ENCODE data around the gene AXL. TPM values are rescaled to one million over a fixed set of nuclear protein-coding genes. Genes with fewer than 3 reads are reported as not detected.
"Not testable (repeated sequence)": the region's sequence is repeated elsewhere in the genome, so short reads cannot be mapped to it uniquely, and the experiment has no call there.

AXL gene
- total RNA-seq, 2 experiments from 2014 or later: 0.17 to 0.31 TPM

GRCh38 chr19:41193430-41194156, 25.4 kb upstream of the AXL start:
- intact Hi-C loops (cut with micrococcal nuclease): no loop called here
- ChIA-PET POLR2A (no interaction called here), CTCF (interaction anchor here (0.6 to 0.7 kb wide), 2 partner anchors 49 to 219 kb away, joined by 3 to 4 read pairs; no protein-coding TSS in a partner anchor)
- Mint-ChIP-seq H3K4me3 (peak overlapping the region; percentile 58), H3K9me3 (no peaks in the 10 kb centered on the region), H3K4me1 (ENCODE audit: low read depth) (peaks cover 14% of the 10 kb centered on the region), H3K27ac (no peak overlapping the region), H3K36me3 (no peaks in the 10 kb centered on the region), H3K27me3 (peaks cover 30% of the 10 kb centered on the region)
- DNase-seq: no peak

- intact Hi-C loops (cut with micrococcal nuclease): no loop called here
- H3K27me3 Mint-ChIP-seq: peaks cover 32% of the 10 kb centered on the region
- no peaks in the 10 kb centered on the region for H3K36me3 Mint-ChIP-seq
- POLR2A ChIA-PET: no interaction called here
- H3K4me1 Mint-ChIP-seq (ENCODE audit: low read depth): peaks cover 14% of the 10 kb centered on the region
- DNase-seq: no peak
- H3K4me3 Mint-ChIP-seq: no peak overlapping the region
- CTCF ChIA-PET: interaction anchor here (0.6 kb wide), 1 partner anchor 220 kb away, joined by 4 read pairs; no protein-coding TSS in a partner anchor
- no peak overlapping the region for H3K27ac Mint-ChIP-seq
- no peaks in the 10 kb centered on the region for H3K9me3 Mint-ChIP-seq
Measured at GRCh38 chr19:41194157-41194552, 24.9 kb upstream of the AXL start.

GRCh38 chr19:41195675-41196497, 23.1 kb upstream of the AXL start:
- ChIA-PET POLR2A (no interaction called here), CTCF (no interaction called here)
- Mint-ChIP-seq H3K9me3 (no peaks in the 10 kb centered on the region), H3K27me3 (peaks cover 23% of the 10 kb centered on the region), H3K27ac (no peak overlapping the region), H3K4me1 (ENCODE audit: low read depth) (peaks cover 21% of the 10 kb centered on the region), H3K36me3 (no peaks in the 10 kb centered on the region), H3K4me3 (no peak overlapping the region)
- intact Hi-C loops (cut with micrococcal nuclease): no loop called here
- no peak for DNase-seq

DNA sequence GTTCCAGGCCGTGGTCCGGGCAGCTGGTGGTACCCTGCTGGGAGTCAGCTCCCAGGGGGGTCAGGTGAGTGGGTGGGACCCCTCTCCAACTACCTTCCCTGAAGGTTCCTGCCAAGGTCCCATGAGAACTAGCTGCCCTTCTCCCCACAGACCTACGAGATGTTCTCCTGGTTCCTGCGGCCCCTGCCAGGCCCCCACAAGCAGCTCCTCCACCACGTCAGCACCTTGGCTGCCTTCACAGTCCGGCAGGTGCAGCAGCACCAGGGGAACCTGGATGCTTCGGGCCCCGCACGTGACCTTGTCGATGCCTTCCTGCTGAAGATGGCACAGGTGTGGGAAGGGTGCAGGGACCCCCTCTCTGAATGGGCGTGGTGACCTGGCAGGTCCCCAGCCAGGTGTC, 20.5 kb upstream of the AXL start:
- no peak overlapping the region for H3K27ac Mint-ChIP-seq
- CTCF ChIA-PET: interaction anchor here (0.9 kb wide), 1 partner anchor 64 kb away, joined by 3 read pairs; no protein-coding TSS in a partner anchor
- H3K9me3 Mint-ChIP-seq: no peaks in the 10 kb centered on the region

GRCh38 chr19:41203371-41203770, 15.7 kb upstream of the AXL start:
- no peaks in the 10 kb centered on the region for H3K9me3 Mint-ChIP-seq
- POLR2A ChIA-PET: no interaction called here
- CTCF ChIA-PET: interaction anchor here (1.0 to 5.6 kb wide), 6 partner anchors 19 to 110 kb away, joined by 3 to 118 read pairs (median 4); partner anchors contain the start of gene HNRNPUL1
- H3K27ac Mint-ChIP-seq: no peak overlapping the region
- intact Hi-C loops (cut with micrococcal nuclease): loop anchor here (5.0 to 10.0 kb wide), 2 partner anchors 149 to 391 kb away; partner anchors contain the start of gene TGFB1
- no peak overlapping the region for H3K4me3 Mint-ChIP-seq
- DNase-seq: no peak
- peaks cover 4% of the 10 kb centered on the region for H3K27me3 Mint-ChIP-seq
- H3K4me1 Mint-ChIP-seq (ENCODE audit: low read depth): peaks cover 18% of the 10 kb centered on the region
- no peaks in the 10 kb centered on the region for H3K36me3 Mint-ChIP-seq

More for the DNA sequence above, 20.5 kb upstream of the AXL start:
- peaks cover 12% of the 10 kb centered on the region for H3K4me1 Mint-ChIP-seq (ENCODE audit: low read depth)
- intact Hi-C loops (cut with micrococcal nuclease): no loop called here
- H3K4me3 Mint-ChIP-seq: no peak overlapping the region
- no peak for DNase-seq
- H3K36me3 Mint-ChIP-seq: no peaks in the 10 kb centered on the region
- POLR2A ChIA-PET: no interaction called here
- H3K27me3 Mint-ChIP-seq: peaks cover 8% of the 10 kb centered on the region

GRCh38 chr19:41204338-41204737, 14.7 kb upstream of the AXL start:
- POLR2A ChIA-PET: interaction anchor here (1.0 to 1.1 kb wide), 2 partner anchors 58 to 59 kb away, joined by 4 read pairs; partner anchors contain the start of gene HNRNPUL1
- H3K4me1 Mint-ChIP-seq (ENCODE audit: low read depth): peaks cover 18% of the 10 kb centered on the region

DNA sequence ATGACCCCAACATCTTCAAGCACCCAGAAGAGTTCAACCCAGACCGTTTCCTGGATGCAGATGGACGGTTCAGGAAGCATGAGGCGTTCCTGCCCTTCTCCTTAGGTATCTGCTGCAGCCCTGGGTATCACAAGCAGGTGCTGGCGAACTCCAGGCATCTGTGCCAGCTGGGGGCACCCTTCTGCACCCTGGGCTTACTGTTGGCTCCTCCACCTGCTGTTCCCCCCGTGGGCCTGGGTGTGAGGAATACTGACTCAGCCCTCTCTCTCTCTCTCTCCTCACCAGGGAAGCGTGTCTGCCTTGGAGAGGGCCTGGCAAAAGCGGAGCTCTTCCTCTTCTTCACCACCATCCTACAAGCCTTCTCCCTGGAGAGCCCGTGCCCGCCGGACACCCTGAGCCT, 13.0 kb upstream of the AXL start:
- H3K27me3 Mint-ChIP-seq: peaks cover 2% of the 10 kb centered on the region
- peak; percentile 31 for DNase-seq
- ChIA-PET CTCF (interaction anchor here (0.7 to 5.6 kb wide), 3 partner anchors 56 to 152 kb away, joined by 3 to 118 read pairs (median 86); partner anchors contain the start of gene HNRNPUL1), POLR2A (no interaction called here)
- no peak overlapping the region for H3K27ac Mint-ChIP-seq
- no peak overlapping the region for H3K4me3 Mint-ChIP-seq
- H3K36me3 Mint-ChIP-seq: no peaks in the 10 kb centered on the region
- intact Hi-C loops (cut with micrococcal nuclease): loop anchor here (1.0 to 10.0 kb wide), 3 partner anchors 21 to 389 kb away; no protein-coding TSS in a partner anchor
- H3K4me1 Mint-ChIP-seq (ENCODE audit: low read depth): peaks cover 11% of the 10 kb centered on the region
- H3K9me3 Mint-ChIP-seq: no peaks in the 10 kb centered on the region

More at GRCh38 chr19:41204338-41204737, 14.7 kb upstream of the AXL start:
- peak overlapping the region; percentile 1 for H3K4me3 Mint-ChIP-seq
- intact Hi-C loops (cut with micrococcal nuclease): loop anchor here (1.0 to 10.0 kb wide), 4 partner anchors 22 to 390 kb away; partner anchors contain the start of gene TGFB1
- CTCF ChIA-PET: interaction anchor here (0.6 to 5.6 kb wide), 16 partner anchors 16 to 442 kb away, joined by 3 to 118 read pairs (median 4); partner anchors contain the start of gene HNRNPUL1
- not testable (repeated sequence) for H3K9me3 Mint-ChIP-seq, H3K36me3 Mint-ChIP-seq, H3K27me3 Mint-ChIP-seq
- peak; percentile 90 for DNase-seq
- peak overlapping the region; percentile 68 for H3K27ac Mint-ChIP-seq

DNA sequence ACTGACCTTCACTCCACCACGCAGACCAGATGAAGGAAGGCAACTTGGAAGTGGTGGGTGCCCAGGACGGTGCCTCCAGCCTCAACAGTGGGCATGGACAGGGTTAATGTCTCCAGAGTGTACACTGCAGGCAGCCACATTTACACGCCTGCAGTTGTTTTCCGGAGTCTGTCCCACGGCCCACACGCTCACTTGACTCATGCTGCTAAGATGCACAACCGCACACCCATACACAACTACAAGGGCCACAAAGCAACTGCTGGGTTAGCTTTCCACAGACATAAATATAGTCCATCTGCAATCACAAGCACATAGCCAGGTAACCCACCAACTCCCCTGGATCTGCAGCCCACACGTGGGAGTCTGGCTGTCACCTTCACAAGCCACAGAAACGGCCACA, 12.6 kb upstream of the AXL start:
- DNase-seq: no peak
- Mint-ChIP-seq H3K9me3 (no peaks in the 10 kb centered on the region), H3K4me3 (no peak overlapping the region), H3K27me3 (peaks cover 2% of the 10 kb centered on the region), H3K27ac (no peak overlapping the region), H3K4me1 (ENCODE audit: low read depth) (peaks cover 11% of the 10 kb centered on the region), H3K36me3 (no peaks in the 10 kb centered on the region)
- intact Hi-C loops (cut with micrococcal nuclease): loop anchor here (1.0 to 10.0 kb wide), 2 partner anchors 102 to 388 kb away; no protein-coding TSS in a partner anchor
- CTCF ChIA-PET: interaction anchor here (5.6 kb wide), 1 partner anchor 56 kb away, joined by 118 read pairs; the partner anchor contains the start of gene HNRNPUL1
- POLR2A ChIA-PET: no interaction called here

GRCh38 chr19:41206926-41207750, 11.9 kb upstream of the AXL start:
- Mint-ChIP-seq H3K9me3 (no peaks in the 10 kb centered on the region), H3K4me1 (ENCODE audit: low read depth) (peaks cover 11% of the 10 kb centered on the region), H3K27ac (no peak overlapping the region), H3K4me3 (no peak overlapping the region), H3K36me3 (no peaks in the 10 kb centered on the region), H3K27me3 (peaks cover 2% of the 10 kb centered on the region)
- no peak for DNase-seq
- ChIA-PET CTCF (interaction anchor here (2.4 to 5.6 kb wide), 2 partner anchors 55 kb away, joined by 11 to 118 read pairs; partner anchors contain the start of gene HNRNPUL1), POLR2A (no interaction called here)
- intact Hi-C loops (cut with micrococcal nuclease): loop anchor here (1.0 to 10.0 kb wide), 2 partner anchors 101 to 388 kb away; no protein-coding TSS in a partner anchor

- Mint-ChIP-seq H3K27ac (no peak overlapping the region), H3K9me3 (no peaks in the 10 kb centered on the region), H3K4me3 (no peak overlapping the region), H3K4me1 (ENCODE audit: low read depth) (no peaks in the 10 kb centered on the region), H3K36me3 (no peaks in the 10 kb centered on the region), H3K27me3 (peaks cover 8% of the 10 kb centered on the region)
- DNase-seq: no peak
- ChIA-PET CTCF (no interaction called here), POLR2A (no interaction called here)
- intact Hi-C loops (cut with micrococcal nuclease): no loop called here
Measured at GRCh38 chr19:41214161-41214560, 4.9 kb upstream of the AXL start.

DNA sequence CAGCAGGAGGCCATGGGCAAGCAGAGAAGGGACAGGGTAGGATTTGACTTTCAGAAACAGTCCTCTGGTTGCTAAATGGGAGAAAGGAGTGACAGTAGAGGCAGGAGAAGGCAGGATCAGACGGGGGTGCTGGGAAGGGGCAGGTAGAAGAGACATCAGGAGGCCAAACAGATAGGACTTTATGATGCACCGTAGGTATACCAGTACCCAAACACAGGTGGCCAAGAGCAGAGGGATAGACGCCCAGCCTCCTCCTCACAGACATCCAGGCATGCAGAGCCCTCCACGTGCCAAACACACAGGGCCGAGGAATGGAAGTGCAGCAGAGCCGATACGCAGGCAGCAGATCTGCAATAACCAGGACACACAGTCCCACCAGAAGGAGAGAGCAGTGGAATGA, 1.3 kb upstream of the AXL start:
- intact Hi-C loops (cut with micrococcal nuclease): no loop called here
- Mint-ChIP-seq H3K9me3 (no peaks in the 10 kb centered on the region), H3K4me3 (no peak overlapping the region), H3K4me1 (ENCODE audit: low read depth) (no peaks in the 10 kb centered on the region), H3K27me3 (peaks cover 23% of the 10 kb centered on the region), H3K27ac (no peak overlapping the region), H3K36me3 (no peaks in the 10 kb centered on the region)
- no peak for DNase-seq
- ChIA-PET POLR2A (no interaction called here), CTCF (no interaction called here)
